A673 (cell line): ENCODE results near the gene SOX30. TPM values are rescaled to one million over a fixed set of nuclear protein-coding genes. Genes with fewer than 3 reads are reported as not detected.

ENCODE experiments used
- BruUV-seq: library from RNA; stranded (reverse); fragments of 400-500 nt; replicated peaks from 2 replicates; lab custom pipeline; 2021; lab: Mats Ljungman, UMichigan
- CTCF ChIA-PET: fragments of 300-600 bp; sonication (Branson Sonifier 250); formaldehyde crosslinking; loops from one replicate; lab custom pipeline; 2022; ENCODE audit warnings: antibody characterized with exemption; lab: Charles Lee
- POLR2A ChIA-PET: fragments of 300-600 bp; sonication (Branson Sonifier 250); formaldehyde crosslinking; loops from one replicate; lab custom pipeline; 2022; ENCODE audit warnings: antibody characterized with exemption; ENCODE audit not compliant: low non-redundant PET; lab: Charles Lee
- DNase-seq: peaks from one replicate; pipeline ENCODE4 v3.0.0-alpha.2; 2015; ENCODE audit warnings: low spot score
- H3K27ac ChIP-seq: fragments of 200-600 bp; sonication (generic); 2 replicates; pipeline ENCODE4 v1.5.1; 2016; ENCODE audit warnings: mixed run types, low read depth, mild to moderate bottlenecking, mixed read lengths, antibody characterized with exemption, low read length; ENCODE audit not compliant: poor library complexity, severe bottlenecking
- H3K27me3 ChIP-seq: fragments of 200-600 bp; sonication (generic); replicated peaks from 2 replicates; pipeline ENCODE4 v1.6.1; 2017; ENCODE audit warnings: mixed run types, low read depth, mild to moderate bottlenecking, mixed read lengths, antibody characterized with exemption, low read length; ENCODE audit not compliant: insufficient read depth, poor library complexity
- H3K36me3 ChIP-seq: fragments of 200-600 bp; sonication (generic); 2 replicates; pipeline ENCODE4 v1.6.1; 2016; ENCODE audit warnings: mixed run types, mild to moderate bottlenecking, mixed read lengths, antibody characterized with exemption, low read length; ENCODE audit not compliant: insufficient read depth, poor library complexity, severe bottlenecking
- H3K4me1 ChIP-seq: fragments of 200-600 bp; sonication (generic); 2 replicates; pipeline ENCODE4 v1.6.1; 2017; ENCODE audit warnings: mixed run types, mild to moderate bottlenecking, mixed read lengths, antibody characterized with exemption, low read length; ENCODE audit not compliant: insufficient read depth, poor library complexity, severe bottlenecking
- H3K4me3 ChIP-seq: fragments of 200-600 bp; sonication (generic); 2 replicates; pipeline ENCODE4 v1.5.1; 2016; ENCODE audit warnings: low read depth, mixed run types, mild to moderate bottlenecking, mixed read lengths, low read length; ENCODE audit not compliant: poor library complexity, severe bottlenecking
- H3K9me3 ChIP-seq: fragments of 200-600 bp; sonication (generic); 2 replicates; pipeline ENCODE4 v1.6.1; 2016; ENCODE audit warnings: mixed run types, low read depth, mild to moderate bottlenecking, mixed read lengths, antibody characterized with exemption, low read length; ENCODE audit not compliant: poor library complexity, severe bottlenecking
- EZH2 ChIP-seq: fragments of 200-600 bp; sonication (generic); IDR thresholded peaks from 2 replicates; pipeline ENCODE4 v1.6.1; 2017; ENCODE audit warnings: borderline replicate concordance, low read depth, mild to moderate bottlenecking, mixed read lengths, antibody characterized with exemption, low read length; ENCODE audit not compliant: poor library complexity, severe bottlenecking
- intact Hi-C: fragments of 100-400 bp; cut with micrococcal nuclease; formaldehyde crosslinking; loops from one replicate; pipeline ENCODE4 v1.10.0; 2022; ENCODE audit not compliant: unreplicated experiment
- total RNA-seq: library from RNA; stranded (reverse); gene quantifications from 2 replicates; pipeline ENCODE4 v1.2.3, GENCODE V29; 2021
- TF ChIP-seq, protein P1 (sequence below): fragments of 300-800, 200-600 bp; sonication (generic); conservative IDR thresholded peaks from 2 replicates; pipeline ENCODE4 v1.5.1; 2017; ENCODE audit warnings: low read depth, mild to moderate bottlenecking, antibody characterized with exemption, low read length, moderate library complexity, mixed read lengths

Gene SOX30
- total RNA-seq, 1 experiment from 2014 or later, result not detected

DNA sequence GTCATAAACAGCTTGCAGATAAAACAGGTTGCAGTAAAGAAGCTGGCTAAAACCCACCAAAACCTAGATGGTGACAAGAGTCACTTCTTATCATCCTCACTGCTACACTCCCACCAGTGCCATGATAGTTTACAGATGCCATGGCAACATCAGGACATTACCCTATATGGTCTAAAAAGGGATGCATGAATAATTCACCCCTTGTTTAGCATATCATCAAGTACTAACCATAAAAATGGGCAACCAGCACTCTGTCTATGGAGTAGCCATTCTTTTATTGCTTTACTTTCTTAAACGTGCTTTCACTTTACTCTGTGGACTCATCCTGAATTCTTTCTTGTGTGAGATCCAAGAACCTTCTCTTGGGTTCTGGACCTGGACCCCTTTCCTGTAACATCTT lies 6.7 kb upstream of the SOX30 start:
- BruUV-seq, result no TSS peak
- Histone ChIP-seq H3K4me1 (no peaks in the 10 kb centered on the region), H3K27me3 (no peaks in the 10 kb centered on the region), H3K4me3 (no peak overlapping the region), H3K27ac (no peak overlapping the region), H3K36me3 (no peaks in the 10 kb centered on the region), H3K9me3 (peaks cover 11% of the 10 kb centered on the region)
- intact Hi-C loops, result no loop called here
- ChIA-PET POLR2A (no interaction called here), CTCF (no interaction called here)
- TF ChIP-seq EZH2, result no peak
- TF ChIP-seq, protein P1, sequence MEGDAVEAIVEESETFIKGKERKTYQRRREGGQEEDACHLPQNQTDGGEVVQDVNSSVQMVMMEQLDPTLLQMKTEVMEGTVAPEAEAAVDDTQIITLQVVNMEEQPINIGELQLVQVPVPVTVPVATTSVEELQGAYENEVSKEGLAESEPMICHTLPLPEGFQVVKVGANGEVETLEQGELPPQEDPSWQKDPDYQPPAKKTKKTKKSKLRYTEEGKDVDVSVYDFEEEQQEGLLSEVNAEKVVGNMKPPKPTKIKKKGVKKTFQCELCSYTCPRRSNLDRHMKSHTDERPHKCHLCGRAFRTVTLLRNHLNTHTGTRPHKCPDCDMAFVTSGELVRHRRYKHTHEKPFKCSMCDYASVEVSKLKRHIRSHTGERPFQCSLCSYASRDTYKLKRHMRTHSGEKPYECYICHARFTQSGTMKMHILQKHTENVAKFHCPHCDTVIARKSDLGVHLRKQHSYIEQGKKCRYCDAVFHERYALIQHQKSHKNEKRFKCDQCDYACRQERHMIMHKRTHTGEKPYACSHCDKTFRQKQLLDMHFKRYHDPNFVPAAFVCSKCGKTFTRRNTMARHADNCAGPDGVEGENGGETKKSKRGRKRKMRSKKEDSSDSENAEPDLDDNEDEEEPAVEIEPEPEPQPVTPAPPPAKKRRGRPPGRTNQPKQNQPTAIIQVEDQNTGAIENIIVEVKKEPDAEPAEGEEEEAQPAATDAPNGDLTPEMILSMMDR, result no peak
- DNase-seq, result no peak

DNA sequence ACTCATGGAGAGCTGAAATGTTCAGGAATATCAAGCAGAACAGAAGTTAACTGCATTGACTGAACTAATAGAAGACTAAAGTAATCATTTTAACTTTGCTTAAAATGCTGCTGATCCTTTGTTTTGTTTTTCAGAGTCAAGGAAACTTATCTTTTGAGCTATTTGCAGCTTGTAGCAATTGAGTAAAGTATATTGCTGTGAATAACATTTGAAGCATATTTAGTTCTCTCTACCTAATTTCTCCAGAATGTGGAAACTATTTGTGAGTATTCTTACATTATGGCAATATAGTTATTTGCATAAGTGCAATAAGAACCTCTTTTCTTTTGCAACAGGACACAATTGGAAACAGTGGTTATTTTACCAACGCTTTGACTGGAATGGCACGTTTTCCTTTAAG lies 5.3 kb upstream of the SOX30 start:
- intact Hi-C loops, result no loop called here
- Histone ChIP-seq H3K27me3 (no peaks in the 10 kb centered on the region), H3K9me3 (peaks cover 11% of the 10 kb centered on the region), H3K27ac (no peak overlapping the region), H3K4me3 (no peak overlapping the region), H3K4me1 (no peaks in the 10 kb centered on the region), H3K36me3 (no peaks in the 10 kb centered on the region)
- no peak for TF ChIP-seq EZH2
- TF ChIP-seq, protein P1, result no peak
- BruUV-seq, result no TSS peak
- POLR2A ChIA-PET, result no interaction called here
- CTCF ChIA-PET, result no interaction called here
- DNase-seq, result no peak

DNA sequence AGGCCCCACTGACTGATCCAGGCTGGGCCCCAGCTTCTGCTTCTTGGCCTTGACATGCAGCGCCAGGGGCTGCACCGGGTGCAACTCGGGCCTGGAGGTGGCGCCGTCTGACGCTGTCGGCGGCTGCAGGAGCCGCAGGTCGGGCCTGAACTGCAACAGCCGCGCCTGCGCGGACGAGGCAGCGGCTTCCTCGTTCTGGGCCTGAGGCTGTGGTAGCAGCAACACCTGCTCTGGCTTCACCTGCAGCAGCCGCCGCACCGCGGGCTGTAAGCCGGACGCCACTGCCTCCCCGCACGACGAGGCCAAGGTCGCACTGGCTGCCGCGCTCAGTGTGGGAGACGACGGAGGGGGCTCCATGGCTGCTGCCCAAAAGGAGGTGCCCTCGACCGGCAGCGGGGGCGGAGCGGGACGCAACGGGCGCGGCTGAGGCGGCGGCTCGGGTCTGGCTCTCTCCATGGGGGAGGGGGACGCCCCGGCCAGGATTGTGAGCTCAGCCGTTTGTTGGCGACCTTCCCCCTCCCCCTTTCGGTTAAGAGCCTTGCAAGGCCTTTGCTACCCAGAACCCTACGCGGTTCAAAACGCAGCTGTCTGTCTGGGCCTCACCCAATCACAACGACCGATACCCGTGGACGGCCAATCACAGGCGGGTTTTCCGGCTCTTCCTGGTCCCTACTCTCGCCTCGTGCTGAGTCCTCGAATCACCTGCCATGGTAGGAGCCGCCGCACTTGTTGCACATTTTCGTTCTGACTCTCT lies 438 bp downstream of the SOX30 start:
- Histone ChIP-seq H3K4me1 (no peaks in the 10 kb centered on the region), H3K36me3 (no peaks in the 10 kb centered on the region), H3K27ac (no peak overlapping the region), H3K27me3 (no peaks in the 10 kb centered on the region), H3K9me3 (no peaks in the 10 kb centered on the region), H3K4me3 (no peak overlapping the region)
- peak; percentile 5 for DNase-seq
- ChIA-PET CTCF (interaction anchor here (0.6 kb wide), 1 partner anchor 1294 kb away, joined by 3 read pairs; no protein-coding TSS in a partner anchor), POLR2A (no interaction called here)
- BruUV-seq, result no TSS peak
- intact Hi-C loops, result no loop called here
- TF ChIP-seq, protein P1, result peak; percentile 26; the same call in 1 of the 2 replicates
- TF ChIP-seq EZH2, result no peak
